HFFc6 (cell line): ENCODE measurements around the gene LDLRAD4. TPM values are rescaled to one million over a fixed set of nuclear protein-coding genes. Genes with fewer than 3 reads are reported as not detected.
A peak's percentile ranks its signal among the peaks of the same experiment; 100 is the strongest.

Experiments used
- DNase-seq: peaks from one replicate; pipeline ENCODE4 v3.0.0-alpha.2; 2018
- H3K27ac Mint-ChIP-seq: 2 replicates; pipeline ENCODE4 v1.8.0; 2020; ENCODE audit warnings: mild to moderate bottlenecking, mixed read lengths
- H3K27me3 Mint-ChIP-seq: 2 replicates; pipeline ENCODE4 v1.8.0; 2021; ENCODE audit warnings: mild to moderate bottlenecking, moderate library complexity, mixed read lengths; ENCODE audit not compliant: insufficient read depth
- H3K36me3 Mint-ChIP-seq: 2 replicates; pipeline ENCODE4 v1.8.0; 2021; ENCODE audit warnings: low read depth, mixed read lengths
- H3K4me1 Mint-ChIP-seq: 2 replicates; pipeline ENCODE4 v1.8.0; 2020; ENCODE audit warnings: low read depth, mixed read lengths
- H3K4me3 Mint-ChIP-seq: 2 replicates; pipeline ENCODE4 v1.8.0; 2020; ENCODE audit warnings: mild to moderate bottlenecking, moderate library complexity, mixed read lengths
- H3K9me3 Mint-ChIP-seq: 2 replicates; pipeline ENCODE4 v1.8.0; 2020; ENCODE audit warnings: mild to moderate bottlenecking, mixed read lengths
- long read RNA-seq: library from polyadenylated mRNA; unstranded; transcript quantifications from one replicate; pipeline ENCODE4 v2.0.0, GENCODE V29; 2019
- total RNA-seq, 6 experiments: library from RNA; stranded (reverse); fragmentation: NEBNext Ultra II Directional; extraction: Animal tissue kit (Norgen Biotek cat#: 25700); gene quantifications; 2 replicates in 1 of 6; 3 replicates in 5 of 6; pipeline ENCODE4 v1.2.3, GENCODE V29; 2021
- TF ChIP-seq, protein P1 (sequence below): fragments of 200-600 bp; sonication (generic); IDR thresholded peaks from 2 replicates; pipeline ENCODE4 v1.5.0; 2021; ENCODE audit warnings: antibody characterized with exemption, mild to moderate bottlenecking

Gene LDLRAD4
- not detected for total RNA-seq
- long read RNA-seq: 0 reads

DNA sequence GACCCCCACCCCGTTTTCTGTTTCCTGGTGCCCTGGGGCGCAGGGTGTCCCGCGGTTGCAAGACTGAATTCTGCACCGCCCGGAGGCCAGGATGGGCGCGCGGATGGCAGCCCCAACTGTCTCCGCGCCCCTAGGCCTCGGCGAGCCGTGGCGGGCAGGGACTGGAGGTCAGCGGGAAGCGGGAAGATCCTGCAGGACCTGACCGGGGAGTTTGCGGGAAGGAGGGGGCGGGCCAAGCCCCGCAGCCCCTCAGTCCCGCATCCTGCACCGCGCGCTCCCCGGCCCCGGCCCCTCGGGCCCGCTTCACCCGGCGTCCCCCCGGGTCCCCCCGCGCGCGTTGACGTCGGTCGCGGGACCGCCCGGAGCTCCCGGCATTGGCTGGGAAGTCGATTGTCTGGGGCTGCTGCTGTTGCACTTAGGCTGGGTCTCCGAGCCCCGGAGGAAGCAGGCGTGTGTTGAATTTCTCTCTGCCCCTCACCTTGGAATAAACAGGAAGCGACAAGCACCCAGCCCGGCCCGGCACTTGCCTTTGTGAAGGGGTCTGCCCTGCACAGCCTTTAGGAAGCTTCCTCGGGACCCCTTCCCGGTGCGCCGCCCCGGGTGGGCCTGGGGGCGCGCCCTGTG, at the start of gene LDLRAD4:
LDLRAD4 (plus strand) TSS at position 393 of the 624 bp plus-strand sequence.
- Mint-ChIP-seq H3K4me1 (peaks cover 13% of the 10 kb centered on the region), H3K27ac (no peak within 1 kb of the TSS), H3K36me3 (no peaks in the 10 kb centered on the region), H3K4me3 (no peak within 1 kb of the TSS), H3K9me3 (no peaks in the 10 kb centered on the region), H3K27me3 (peaks cover 51% of the 10 kb centered on the region)
- TF ChIP-seq, protein P1, sequence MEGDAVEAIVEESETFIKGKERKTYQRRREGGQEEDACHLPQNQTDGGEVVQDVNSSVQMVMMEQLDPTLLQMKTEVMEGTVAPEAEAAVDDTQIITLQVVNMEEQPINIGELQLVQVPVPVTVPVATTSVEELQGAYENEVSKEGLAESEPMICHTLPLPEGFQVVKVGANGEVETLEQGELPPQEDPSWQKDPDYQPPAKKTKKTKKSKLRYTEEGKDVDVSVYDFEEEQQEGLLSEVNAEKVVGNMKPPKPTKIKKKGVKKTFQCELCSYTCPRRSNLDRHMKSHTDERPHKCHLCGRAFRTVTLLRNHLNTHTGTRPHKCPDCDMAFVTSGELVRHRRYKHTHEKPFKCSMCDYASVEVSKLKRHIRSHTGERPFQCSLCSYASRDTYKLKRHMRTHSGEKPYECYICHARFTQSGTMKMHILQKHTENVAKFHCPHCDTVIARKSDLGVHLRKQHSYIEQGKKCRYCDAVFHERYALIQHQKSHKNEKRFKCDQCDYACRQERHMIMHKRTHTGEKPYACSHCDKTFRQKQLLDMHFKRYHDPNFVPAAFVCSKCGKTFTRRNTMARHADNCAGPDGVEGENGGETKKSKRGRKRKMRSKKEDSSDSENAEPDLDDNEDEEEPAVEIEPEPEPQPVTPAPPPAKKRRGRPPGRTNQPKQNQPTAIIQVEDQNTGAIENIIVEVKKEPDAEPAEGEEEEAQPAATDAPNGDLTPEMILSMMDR: no peak
- no peak for DNase-seq

DNA sequence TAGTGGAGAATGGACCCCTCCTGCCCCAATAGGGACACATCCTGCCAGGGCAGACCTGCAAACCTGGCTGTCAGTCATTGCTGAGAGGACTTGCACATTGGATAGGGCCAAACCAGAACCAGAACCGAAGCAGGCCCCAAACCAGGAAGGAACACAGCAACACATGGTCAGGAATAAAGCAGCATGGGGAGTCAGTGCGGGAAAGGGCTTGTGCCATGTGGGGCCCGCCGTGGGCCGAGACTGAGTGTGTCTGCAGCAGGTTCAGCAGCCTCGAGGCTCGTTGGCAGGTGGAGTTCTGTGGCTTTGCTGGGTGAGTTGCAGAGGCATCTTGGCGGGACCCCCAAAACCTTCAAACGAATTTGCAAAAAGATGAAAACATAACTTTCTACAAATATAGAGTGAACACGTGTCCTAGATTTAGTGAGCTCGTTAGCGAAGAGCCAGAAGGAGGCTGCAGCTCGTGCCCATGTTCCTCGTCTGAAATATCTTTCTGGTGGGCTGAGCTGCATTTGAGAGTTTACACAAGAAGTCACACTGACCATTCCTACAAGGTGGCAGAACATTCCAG, 44.9 kb upstream of the LDLRAD4 start:
- peaks cover 42% of the 10 kb centered on the region for H3K27me3 Mint-ChIP-seq
- no peak for DNase-seq

GRCh38 chr18:13175266-13175665, 43.3 kb upstream of the LDLRAD4 start:
- Mint-ChIP-seq H3K4me1 (peaks cover 14% of the 10 kb centered on the region), H3K27me3 (peaks cover 46% of the 10 kb centered on the region), H3K4me3 (no peak overlapping the region), H3K27ac (no peak overlapping the region), H3K9me3 (no peaks in the 10 kb centered on the region), H3K36me3 (no peaks in the 10 kb centered on the region)
- DNase-seq: no peak
- TF ChIP-seq, protein P1: no peak

More for the DNA sequence above, 44.9 kb upstream of the LDLRAD4 start:
- Mint-ChIP-seq H3K9me3 (no peaks in the 10 kb centered on the region), H3K27ac (no peak overlapping the region), H3K4me1 (peaks cover under 1% of the 10 kb centered on the region), H3K36me3 (no peaks in the 10 kb centered on the region), H3K4me3 (no peak overlapping the region)
- TF ChIP-seq, protein P1: no peak

DNA sequence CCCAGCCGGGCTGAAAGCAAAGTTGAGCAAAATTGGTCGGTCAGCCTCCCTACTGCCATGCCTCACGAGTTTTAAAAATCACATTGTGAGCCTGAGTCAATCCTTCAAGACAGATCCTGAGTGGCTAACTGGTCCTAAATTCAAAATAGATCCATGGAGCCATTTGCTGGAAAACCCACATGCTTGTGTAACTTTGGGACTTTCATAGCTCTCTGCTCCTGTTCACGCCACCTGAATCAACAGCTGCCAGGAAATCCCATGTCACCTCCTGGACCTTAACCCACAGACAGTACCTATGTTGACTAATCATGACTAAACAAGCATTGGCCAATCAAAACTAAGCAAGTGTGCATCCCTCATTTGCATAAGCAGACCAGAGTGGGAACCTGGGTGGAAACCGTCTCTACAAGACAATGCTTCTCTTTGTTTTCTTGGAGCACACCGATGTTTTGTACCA, 42.8 kb upstream of the LDLRAD4 start:
- Mint-ChIP-seq H3K9me3 (no peaks in the 10 kb centered on the region), H3K4me1 (peaks cover 14% of the 10 kb centered on the region), H3K36me3 (no peaks in the 10 kb centered on the region), H3K4me3 (no peak overlapping the region), H3K27ac (no peak overlapping the region), H3K27me3 (peaks cover 49% of the 10 kb centered on the region)
- DNase-seq: no peak
- TF ChIP-seq, protein P1: no peak

DNA sequence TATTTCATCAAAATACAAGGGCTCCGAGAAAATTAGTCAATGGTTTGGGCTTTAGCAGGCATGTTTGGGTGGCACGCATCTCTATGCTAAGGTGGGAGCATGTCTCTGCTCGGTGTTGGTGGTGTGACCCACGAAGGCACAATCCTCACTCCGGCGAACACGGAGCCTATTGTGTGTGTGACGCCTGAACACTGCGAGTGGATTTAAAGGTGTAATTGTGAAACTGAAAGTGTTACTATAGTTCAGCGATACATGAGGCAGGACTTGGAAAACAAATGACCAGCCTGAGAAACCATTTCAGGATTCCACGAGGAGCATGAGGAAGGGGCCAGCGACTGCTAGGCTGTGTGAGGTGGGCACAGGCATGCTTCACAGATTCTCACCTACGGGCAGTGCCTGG, 41.7 kb upstream of the LDLRAD4 start:
- no peaks in the 10 kb centered on the region for H3K36me3 Mint-ChIP-seq
- peaks cover 51% of the 10 kb centered on the region for H3K27me3 Mint-ChIP-seq
- TF ChIP-seq, protein P1: no peak
- no peaks in the 10 kb centered on the region for H3K9me3 Mint-ChIP-seq
- peaks cover 14% of the 10 kb centered on the region for H3K4me1 Mint-ChIP-seq
- no peak overlapping the region for H3K27ac Mint-ChIP-seq
- DNase-seq: no peak
- peak overlapping the region; percentile 81; the same call in 1 of the 2 replicates for H3K4me3 Mint-ChIP-seq
